Activated T-helper 1 cell treated with anti-CD3 and anti-CD28 coated beads, Interleukin-2, amount 50 U/mL, for 16 hours (primary cell): Measurements from ENCODE around the gene ATP10A.
"Not testable (repeated sequence)": the region's sequence is repeated elsewhere in the genome, so short reads cannot be mapped to it uniquely, and the experiment has no call there.

ENCODE experiments used
- DNase-seq, 2 donors: peaks; one replicate each; pipeline ENCODE4 v3.0.0-alpha.2; 2020; ENCODE audit warnings: low read depth in 1 of 2, low spot score in 1 of 2

ATP10A gene

GRCh38 chr15:25776071-25776746 lies 86.9 kb downstream of the ATP10A start:
- no peak for DNase-seq

- no peak for DNase-seq
These were observed 87.7 kb downstream of the ATP10A start for GRCh38 chr15:25775317-25775912.

- DNase-seq: no peak
These were observed 88.3 kb downstream of the ATP10A start for GRCh38 chr15:25774871-25775270.

- no peak for DNase-seq
These were observed 89.9 kb downstream of the ATP10A start for GRCh38 chr15:25773248-25773647.

- no peak for DNase-seq
These were observed 90.6 kb downstream of the ATP10A start for GRCh38 chr15:25772500-25772899.

GRCh38 chr15:25771736-25772135 lies 91.4 kb downstream of the ATP10A start:
- not testable (repeated sequence) for DNase-seq

- no peak for DNase-seq
These were observed 91.8 kb downstream of the ATP10A start for GRCh38 chr15:25771338-25771706.

GRCh38 chr15:25770618-25771337 lies 92.3 kb downstream of the ATP10A start:
- no peak for DNase-seq

- no peak for DNase-seq
These were observed 93.1 kb downstream of the ATP10A start for GRCh38 chr15:25770031-25770430.

GRCh38 chr15:25768271-25768670 lies 94.9 kb downstream of the ATP10A start:
- no peak for DNase-seq

- DNase-seq: no peak
These were observed 95.6 kb downstream of the ATP10A start for GRCh38 chr15:25767356-25768151.

- DNase-seq: no peak
These were observed 96.7 kb downstream of the ATP10A start for GRCh38 chr15:25766417-25766816.

GRCh38 chr15:25764980-25765735 lies 98.0 kb downstream of the ATP10A start:
- no peak for DNase-seq

GRCh38 chr15:25763954-25764353 lies 99.2 kb downstream of the ATP10A start:
- no peak for DNase-seq

- no peak for DNase-seq
These were observed 99.8 kb downstream of the ATP10A start for GRCh38 chr15:25763331-25763751.

GRCh38 chr15:25761971-25762662 lies 101.0 kb downstream of the ATP10A start:
- no peak for DNase-seq

- no peak for DNase-seq
These were observed 103.7 kb downstream of the ATP10A start for GRCh38 chr15:25759421-25759820.

- not testable (repeated sequence) for DNase-seq
These were observed 104.5 kb downstream of the ATP10A start for GRCh38 chr15:25758612-25759011.

- no peak for DNase-seq
These were observed 119.4 kb downstream of the ATP10A start for GRCh38 chr15:25743548-25744275.
